Kidney (tissue), 14 donors: Measurements from ENCODE around the gene TBC1D32. TPM values are rescaled to one million over a fixed set of nuclear protein-coding genes. Genes with fewer than 3 reads are reported as not detected.
"Not testable (repeated sequence)": the region's sequence is repeated elsewhere in the genome, so short reads cannot be mapped to it uniquely, and the experiment has no call there.

Experiments
- DNase-seq, 5 donors: peaks; one replicate each; pipeline ENCODE4 v3.0.0-alpha.2; 2013 to 2020
- FAIRE-seq: peaks from 2 replicates; lab custom pipeline; 2012; peaks lifted over from hg19 to GRCh38; lab: Jason Lieb, UNC
- H3K27ac ChIP-seq, 2 donors: one replicate each; pipeline ENCODE4 v1.7.0; 2013; ENCODE audit warnings: low read depth in 2 of 2, low read length in 2 of 2, inconsistent platforms in 1 of 2
- H3K27me3 ChIP-seq: one replicate; pipeline ENCODE4 v1.7.1; 2013; ENCODE audit warnings: low read length, inconsistent platforms; ENCODE audit not compliant: control insufficient read depth, insufficient read depth
- H3K36me3 ChIP-seq, 3 donors: one replicate each; pipeline versions ENCODE4 v1.7.0 to v1.7.1; 2013; ENCODE audit warnings: low read length in 3 of 3, control low read depth in 1 of 3, inconsistent platforms in 1 of 3; ENCODE audit not compliant: insufficient read depth in 3 of 3, control insufficient read depth in 2 of 3
- H3K4me1 ChIP-seq, 3 donors: one replicate each; pipeline versions ENCODE4 v1.7.0 to v1.7.1; 2013; ENCODE audit warnings: low read length in 3 of 3, inconsistent platforms in 1 of 3, low read depth in 1 of 3; ENCODE audit not compliant: control insufficient read depth in 2 of 3, insufficient read depth in 2 of 3
- H3K4me3 ChIP-seq, 3 donors: one replicate each; pipeline versions ENCODE4 v1.7.0 to v1.8.1; 2013; ENCODE audit warnings: low read length in 3 of 3, control low read depth in 1 of 3, inconsistent platforms in 1 of 3
- H3K9ac ChIP-seq, 3 donors: one replicate each; pipeline versions ENCODE4 v1.7.0 to v1.7.1; 2013; ENCODE audit warnings: low read length in 3 of 3, control low read depth in 1 of 3, inconsistent platforms in 1 of 3
- H3K9me3 ChIP-seq, 3 donors: one replicate each; pipeline versions ENCODE4 v1.7.0 to v1.7.1; 2013; ENCODE audit warnings: low read length in 3 of 3, control low read depth in 1 of 3, inconsistent platforms in 1 of 3; ENCODE audit not compliant: control insufficient read depth in 2 of 3, insufficient read depth in 1 of 3
- CTCF ChIP-seq: IDR thresholded peaks from 3 replicates; pipeline ENCODE4 v1.5.1; 2012; ENCODE audit warnings: mild to moderate bottlenecking, moderate library complexity, borderline replicate concordance; ENCODE audit not compliant: insufficient read depth; ENCODE audit errors: extremely low read depth
- intact Hi-C: fragments of 100-400 bp; cut with DNase I; formaldehyde crosslinking; loops from one replicate; pipeline ENCODE4 v1.11.1; 2022
- polyA plus RNA-seq: library from polyadenylated mRNA; stranded (reverse); fragments of 350-450 nt; fragmentation: Illumina TruSeq; extraction: RNeasy Lipid Tissue Mini Kit (QIAGEN cat#74804); gene quantifications from one replicate; pipeline ENCODE4 v1.2.3, GENCODE V29; 2014; ENCODE audit warnings: low read depth, low replicate concordance; ENCODE audit not compliant: insufficient read depth
- total RNA-seq: library from RNA; stranded (reverse); fragmentation: NEBNext Ultra II Directional; extraction: Animal tissue kit (Norgen Biotek cat#: 25700); gene quantifications from one replicate; pipeline ENCODE4 v1.2.1, GENCODE V29; 2021
- donor health status: control.
- donor health status: control.
- donor health status: control.
- donor health status: control.
- donor health status: control.
- donor health status: DM: yes; HTN: yes; CAD: no.
- donor health status: Normal renal cell carcinoma (clear cell type).

Gene TBC1D32
- total and polyA plus RNA-seq, 2 donors from 2014 or later: 1.9 to 12.4 TPM

- no peak for DNase-seq
- Histone ChIP-seq H3K4me1 (no peaks in the 10 kb centered on the region), H3K4me3 (no peak overlapping the region), H3K9ac (no peak overlapping the region), H3K27ac (no peak overlapping the region), H3K36me3 (no peaks in the 10 kb centered on the region), H3K27me3 (no peaks in the 10 kb centered on the region), H3K9me3 (no peaks in the 10 kb centered on the region)
- FAIRE-seq: no peak
- no peak for TF ChIP-seq CTCF
- intact Hi-C loops: no loop called here
Observed at GRCh38 chr6:121205569-121205968, 128.7 kb downstream of the TBC1D32 start.

- H3K4me3 ChIP-seq: no peak overlapping the region
- no peaks in the 10 kb centered on the region for H3K9me3 ChIP-seq
- intact Hi-C loops: no loop called here
- TF ChIP-seq CTCF: no peak
- H3K9ac ChIP-seq: no peak overlapping the region
- H3K27me3 ChIP-seq: no peaks in the 10 kb centered on the region
- FAIRE-seq: no peak
- no peak for DNase-seq
- no peaks in the 10 kb centered on the region for H3K4me1 ChIP-seq
- H3K27ac ChIP-seq: no peak overlapping the region
- H3K36me3 ChIP-seq: no peaks in the 10 kb centered on the region
Observed at GRCh38 chr6:121201105-121201504, 133.2 kb downstream of the TBC1D32 start.

GRCh38 chr6:121196042-121196441 is 138.2 kb downstream of the TBC1D32 start:
- DNase-seq: peak in 1 of 5 donors; percentile 67
- intact Hi-C loops, H3K9ac ChIP-seq, H3K4me3 ChIP-seq, H3K36me3 ChIP-seq, H3K4me1 ChIP-seq, H3K27ac ChIP-seq, H3K9me3 ChIP-seq, H3K27me3 ChIP-seq, FAIRE-seq: not testable (repeated sequence)

- H3K4me1 ChIP-seq: no peaks in the 10 kb centered on the region
- DNase-seq (no peak), FAIRE-seq (no peak)
- H3K9ac ChIP-seq: no peak overlapping the region
- H3K4me3 ChIP-seq: no peak overlapping the region
- H3K27ac ChIP-seq: no peak overlapping the region
- intact Hi-C loops: no loop called here
- H3K9me3 ChIP-seq: no peaks in the 10 kb centered on the region
- no peak for TF ChIP-seq CTCF
- H3K36me3 ChIP-seq: no peaks in the 10 kb centered on the region
- no peaks in the 10 kb centered on the region for H3K27me3 ChIP-seq
Observed at GRCh38 chr6:121190122-121190521, 144.2 kb downstream of the TBC1D32 start.
